Activated T-cell treated with anti-CD3 and anti-CD28 coated beads for 24 hours (primary cell): Measurements from ENCODE around the gene SNAI3.

ENCODE experiments used
- DNase-seq: peaks from one replicate; pipeline ENCODE4 v3.0.0-alpha.2; 2020; ENCODE audit warnings: low read depth

The SNAI3 gene

GRCh38 chr16:88721815-88722755 lies 35.8 kb upstream of the SNAI3 start:
- no peak for DNase-seq

GRCh38 chr16:88721236-88721635 lies 34.9 kb upstream of the SNAI3 start:
- DNase-seq, result no peak

- DNase-seq, result no peak
Observed at GRCh38 chr16:88720396-88720970, 34.2 kb upstream of the SNAI3 start.

- no peak for DNase-seq
Observed at GRCh38 chr16:88719933-88720296, 33.6 kb upstream of the SNAI3 start.

- DNase-seq, result no peak
Observed at GRCh38 chr16:88719267-88719932, 33.1 kb upstream of the SNAI3 start.

GRCh38 chr16:88718178-88718577 lies 31.9 kb upstream of the SNAI3 start:
- DNase-seq, result no peak

- no peak for DNase-seq
Observed at GRCh38 chr16:88716601-88717001, 30.3 kb upstream of the SNAI3 start.

GRCh38 chr16:88716201-88716600 lies 29.9 kb upstream of the SNAI3 start:
- no peak for DNase-seq

- DNase-seq, result no peak
Observed at GRCh38 chr16:88715312-88716190, 29.2 kb upstream of the SNAI3 start.

- DNase-seq, result no peak
Observed at GRCh38 chr16:88714420-88715302, 28.4 kb upstream of the SNAI3 start.

GRCh38 chr16:88713568-88714419 lies 27.5 kb upstream of the SNAI3 start:
- no peak for DNase-seq

- no peak for DNase-seq
Observed at GRCh38 chr16:88713054-88713453, 26.7 kb upstream of the SNAI3 start.

GRCh38 chr16:88712362-88712979 lies 26.2 kb upstream of the SNAI3 start:
- no peak for DNase-seq

- no peak for DNase-seq
Observed at GRCh38 chr16:88711750-88712340, 25.5 kb upstream of the SNAI3 start.

GRCh38 chr16:88710556-88710955 lies 24.2 kb upstream of the SNAI3 start:
- no peak for DNase-seq

- no peak for DNase-seq
Observed at GRCh38 chr16:88706965-88707826, 20.9 kb upstream of the SNAI3 start.

GRCh38 chr16:88706229-88706964 lies 20.1 kb upstream of the SNAI3 start, which contains the start of the genes CTU2 and RNF166:
CTU2 (plus strand) TSS chr16:88706503; CDS start chr16:88706531, 28 bp downstream.
RNF166 (minus strand) TSS chr16:88706408; CDS start chr16:88706325, 83 bp downstream.
- peak; percentile 90 for DNase-seq
